Measurements from ENCODE around the gene COX5B. TPM values are rescaled to one million over a fixed set of nuclear protein-coding genes. Genes with fewer than 3 reads are reported as not detected.
A peak's percentile ranks its signal among the peaks of the same experiment; 100 is the strongest.

Gene COX5B
- total RNA-seq, 1 experiment from 2014 or later, result 310 TPM

DNA sequence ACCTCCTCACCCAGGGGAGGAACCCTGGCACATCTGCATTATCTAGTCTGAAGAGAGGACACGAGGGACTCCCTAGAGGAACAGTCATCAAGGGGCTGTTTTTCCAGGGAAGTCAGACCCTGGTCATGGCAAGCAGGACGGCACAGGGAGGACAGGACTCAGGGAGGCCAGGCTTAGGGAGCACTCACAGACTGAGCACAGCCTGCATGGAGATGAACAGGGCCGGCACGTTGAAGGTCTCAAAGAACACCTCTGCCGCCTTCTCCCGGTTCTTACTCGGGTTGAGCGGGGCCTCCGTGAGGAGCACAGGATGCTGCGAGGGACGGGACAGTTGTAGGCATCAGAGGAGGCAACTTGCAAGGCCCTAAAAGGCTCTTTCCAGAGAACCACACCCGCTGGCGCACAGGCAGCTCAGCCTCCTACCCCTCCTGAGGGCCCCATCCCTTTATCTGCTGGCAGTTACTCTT is 12.9 kb downstream of the COX5B start:
- ChIA-PET CTCF (no interaction called here), POLR2A (ENCODE audit: unreplicated experiment) (no interaction called here)
- Histone ChIP-seq H3K4me2 (no peak overlapping the region), H3K4me3 (no peak overlapping the region), H4K20me1 (ENCODE audit: insufficient read depth) (peaks cover 19% of the 10 kb centered on the region), H3K79me2 (ENCODE audit: low read depth) (peaks cover 29% of the 10 kb centered on the region), H3K9me2 (ENCODE audit: insufficient read depth) (no peaks in the 10 kb centered on the region), H3K36me3 (ENCODE audit: low read depth) (peaks cover 5% of the 10 kb centered on the region; the same call in 1 of the 2 replicates), H3F3A (ENCODE audit: insufficient read depth, low read depth) (peaks cover 21% of the 10 kb centered on the region), H3K9me3 (ENCODE audit: insufficient read depth, low read depth) (no peaks in the 10 kb centered on the region), H2AFZ (no peak overlapping the region), H3K27ac (no peak overlapping the region), H3K4me1 (replicated peaks; ENCODE audit: insufficient read depth) (peaks cover 12% of the 10 kb centered on the region), H3K27me3 (ENCODE audit: insufficient read depth, low read depth) (no peaks in the 10 kb centered on the region)
- TF ChIP-seq, protein P1, sequence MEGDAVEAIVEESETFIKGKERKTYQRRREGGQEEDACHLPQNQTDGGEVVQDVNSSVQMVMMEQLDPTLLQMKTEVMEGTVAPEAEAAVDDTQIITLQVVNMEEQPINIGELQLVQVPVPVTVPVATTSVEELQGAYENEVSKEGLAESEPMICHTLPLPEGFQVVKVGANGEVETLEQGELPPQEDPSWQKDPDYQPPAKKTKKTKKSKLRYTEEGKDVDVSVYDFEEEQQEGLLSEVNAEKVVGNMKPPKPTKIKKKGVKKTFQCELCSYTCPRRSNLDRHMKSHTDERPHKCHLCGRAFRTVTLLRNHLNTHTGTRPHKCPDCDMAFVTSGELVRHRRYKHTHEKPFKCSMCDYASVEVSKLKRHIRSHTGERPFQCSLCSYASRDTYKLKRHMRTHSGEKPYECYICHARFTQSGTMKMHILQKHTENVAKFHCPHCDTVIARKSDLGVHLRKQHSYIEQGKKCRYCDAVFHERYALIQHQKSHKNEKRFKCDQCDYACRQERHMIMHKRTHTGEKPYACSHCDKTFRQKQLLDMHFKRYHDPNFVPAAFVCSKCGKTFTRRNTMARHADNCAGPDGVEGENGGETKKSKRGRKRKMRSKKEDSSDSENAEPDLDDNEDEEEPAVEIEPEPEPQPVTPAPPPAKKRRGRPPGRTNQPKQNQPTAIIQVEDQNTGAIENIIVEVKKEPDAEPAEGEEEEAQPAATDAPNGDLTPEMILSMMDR (conservative IDR thresholded peaks at IDR 0.05), result no peak
- no peak for TF ChIP-seq EZH2 (IDR thresholded peaks at IDR 0.05; ENCODE audit: low read depth)
- intact Hi-C loops (cut with micrococcal nuclease; ENCODE audit: unreplicated experiment), result no loop called here
- BruUV-seq (replicated peaks), result no TSS peak
- peak in 1 of 2 experiments; percentile 34 for DNase-seq

DNA sequence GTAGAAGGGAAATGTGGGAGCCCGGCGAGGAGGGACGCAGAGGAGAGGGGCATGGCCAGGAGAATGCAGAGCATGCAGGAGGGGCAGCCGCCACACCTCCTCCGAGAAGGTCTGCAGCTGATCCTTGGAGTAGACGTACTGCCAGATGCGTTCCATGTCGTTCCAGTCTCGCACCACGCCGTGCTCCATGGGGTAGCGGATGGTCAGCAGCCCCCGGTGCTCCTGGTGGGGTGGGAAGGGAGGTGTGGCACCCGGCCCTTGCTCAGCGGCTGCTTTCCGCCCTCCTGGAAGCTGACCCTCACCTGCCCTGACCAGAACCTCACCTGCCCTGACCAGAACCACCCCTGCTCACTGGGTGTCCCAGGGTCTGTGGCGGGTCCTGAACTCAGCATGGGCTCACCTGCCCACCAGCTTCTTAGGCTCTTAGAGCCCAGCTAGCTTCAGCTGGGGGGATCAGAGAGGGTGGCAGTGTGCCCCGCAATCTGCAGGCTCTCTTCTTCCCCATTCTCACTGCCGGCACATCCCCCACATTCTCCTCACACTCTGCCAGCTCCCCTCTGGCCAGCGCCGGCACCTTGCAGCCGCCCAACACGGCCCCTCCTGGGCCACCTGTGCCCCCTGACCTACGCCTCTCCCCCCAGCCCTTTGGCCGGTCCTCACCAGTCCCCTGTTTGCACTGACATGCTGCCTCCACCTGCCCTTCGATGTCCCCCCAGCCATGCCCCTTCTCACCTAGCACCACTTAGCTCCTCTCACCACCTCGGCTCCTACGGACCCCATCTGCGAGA is 13.6 kb downstream of the COX5B start:
- peaks cover 12% of the 10 kb centered on the region for H3K4me1 ChIP-seq (replicated peaks; ENCODE audit: insufficient read depth)
- DNase-seq, result peak in 1 of 2 experiments; percentile 29
- no peak overlapping the region for H3K4me2 ChIP-seq
- H3K9me2 ChIP-seq (ENCODE audit: insufficient read depth), result no peaks in the 10 kb centered on the region
- H3K27ac ChIP-seq, result no peak overlapping the region
- ChIA-PET CTCF (no interaction called here), POLR2A (ENCODE audit: unreplicated experiment) (interaction anchor here (0.7 kb wide), 1 partner anchor 1649 kb away, joined by 4 read pairs; no protein-coding TSS in a partner anchor)
- H3K9me3 ChIP-seq (ENCODE audit: insufficient read depth, low read depth), result no peaks in the 10 kb centered on the region
- H3K4me3 ChIP-seq, result no peak overlapping the region
- H4K20me1 ChIP-seq (ENCODE audit: insufficient read depth), result peaks cover 19% of the 10 kb centered on the region
- no peak overlapping the region for H2AFZ ChIP-seq
- peaks cover 24% of the 10 kb centered on the region for H3F3A ChIP-seq (ENCODE audit: insufficient read depth, low read depth)
- H3K36me3 ChIP-seq (ENCODE audit: low read depth), result peaks cover 5% of the 10 kb centered on the region; the same call in 1 of the 2 replicates
- no peaks in the 10 kb centered on the region for H3K27me3 ChIP-seq (ENCODE audit: insufficient read depth, low read depth)
- H3K79me2 ChIP-seq (ENCODE audit: low read depth), result peaks cover 29% of the 10 kb centered on the region
- TF ChIP-seq, protein P1 (conservative IDR thresholded peaks at IDR 0.05), result no peak
- no peak for TF ChIP-seq EZH2 (IDR thresholded peaks at IDR 0.05; ENCODE audit: low read depth)
- intact Hi-C loops (cut with micrococcal nuclease; ENCODE audit: unreplicated experiment), result no loop called here
- BruUV-seq (replicated peaks), result no TSS peak

- peak in 1 of 2 experiments; percentile 33 for DNase-seq
- intact Hi-C loops (cut with micrococcal nuclease; ENCODE audit: unreplicated experiment), result no loop called here
- Histone ChIP-seq H3K79me2 (ENCODE audit: low read depth) (peaks cover 29% of the 10 kb centered on the region), H3K4me2 (no peak overlapping the region), H3K36me3 (ENCODE audit: low read depth) (peaks cover 5% of the 10 kb centered on the region; the same call in 1 of the 2 replicates), H3K4me1 (replicated peaks; ENCODE audit: insufficient read depth) (peaks cover 19% of the 10 kb centered on the region), H3K9me2 (ENCODE audit: insufficient read depth) (no peaks in the 10 kb centered on the region), H2AFZ (no peak overlapping the region), H3K27me3 (ENCODE audit: insufficient read depth, low read depth) (no peaks in the 10 kb centered on the region), H3K4me3 (no peak overlapping the region), H4K20me1 (ENCODE audit: insufficient read depth) (peaks cover 19% of the 10 kb centered on the region), H3F3A (ENCODE audit: insufficient read depth, low read depth) (peaks cover 29% of the 10 kb centered on the region), H3K9me3 (ENCODE audit: insufficient read depth, low read depth) (no peaks in the 10 kb centered on the region), H3K27ac (no peak overlapping the region)
- TF ChIP-seq EZH2 (IDR thresholded peaks at IDR 0.05; ENCODE audit: low read depth), result no peak
- TF ChIP-seq, protein P1 (conservative IDR thresholded peaks at IDR 0.05), result no peak
- ChIA-PET CTCF (no interaction called here), POLR2A (ENCODE audit: unreplicated experiment) (interaction anchor here (0.7 kb wide), 1 partner anchor 1650 kb away, joined by 4 read pairs; no protein-coding TSS in a partner anchor)
- BruUV-seq (replicated peaks), result no TSS peak
These were observed 14.3 kb downstream of the COX5B start for GRCh38 chr2:97660044-97660774.
